ENCODE results near the gene EIF4G3. TPM values are rescaled to one million over a fixed set of nuclear protein-coding genes. Genes with fewer than 3 reads are reported as not detected.

Gene EIF4G3
- total and polyA plus RNA-seq, 10 of the 15 experiments (the other 5 are each of a cell fraction or from before 2014, with no cell fraction given) = 7.4 to 45.1 (median 29.1) TPM

- TF ChIP-seq MYC (IDR thresholded peaks at IDR 0.05; ENCODE audit: insufficient read depth, insufficient read length, insufficient replicate concordance, low read length, severe bottlenecking) (peak; percentile 51), DPF2 (IDR thresholded peaks at IDR 0.05) (peak; percentile 13), FOS (IDR thresholded peaks at IDR 0.05; ENCODE audit: borderline replicate concordance, extremely low read depth, insufficient read length) (no peak), SP1 (IDR thresholded peaks at IDR 0.05; ENCODE audit: low read depth, low read length) (no peak), IKZF2 (IDR thresholded peaks at IDR 0.05) (peak in 1 of 2 experiments; percentile 9; a peak in 2 of 4 replicates), MTA2 (IDR thresholded peaks at IDR 0.05; ENCODE audit: low read depth) (no peak), ZNF274 (IDR thresholded peaks at IDR 0.05; ENCODE audit: insufficient read depth, insufficient read length) (no peak), TCF12 (IDR thresholded peaks at IDR 0.05; ENCODE audit: low read depth, low read length) (0 out of 2 replicates have a peak, but pooled peaks have one; percentile 6), HDAC6 (IDR thresholded peaks at IDR 0.05; ENCODE audit: unreplicated experiment) (no peak), JUND (IDR thresholded peaks at IDR 0.05; ENCODE audit: low read depth, low read length) (no peak), ZNF24 (IDR thresholded peaks at IDR 0.05) (no peak), MEF2B (IDR thresholded peaks at IDR 0.05; ENCODE audit: partially characterized antibody, poor library complexity, severe bottlenecking) (peak; percentile 73), SMAD5 (IDR thresholded peaks at IDR 0.05; ENCODE audit: low read depth) (peak; percentile 65; the same call in 1 of the 2 replicates), IKZF1 (conservative IDR thresholded peaks at IDR 0.05) (0 out of 2 replicates have a peak, but pooled peaks have one; percentile 38), ZNF687 (IDR thresholded peaks at IDR 0.05) (peak; percentile 80), CBX3 (IDR thresholded peaks at IDR 0.05; ENCODE audit: borderline replicate concordance, low read depth) (no peak), MYB (IDR thresholded peaks at IDR 0.05; ENCODE audit: borderline replicate concordance, low read depth, low read length) (no peak), PML (IDR thresholded peaks at IDR 0.05; ENCODE audit: low read length) (peak; percentile 70; the same call in 1 of the 2 replicates), CEBPB (IDR thresholded peaks at IDR 0.05; ENCODE audit: borderline replicate concordance in 1 of 2, low read depth in 2 of 2, low read length in 2 of 2) (no peak), CBX5 (IDR thresholded peaks at IDR 0.05; ENCODE audit: low read depth) (no peak), BHLHE40 (IDR thresholded peaks at IDR 0.05; ENCODE audit: borderline replicate concordance in 1 of 2, low read depth in 2 of 2, low read length in 1 of 2) (peak in 1 of 2 experiments; percentile 40; a peak in 1 of 4 replicates), ELK1 (IDR thresholded peaks at IDR 0.05; ENCODE audit: low read depth, low read length) (no peak), RFX5 (IDR thresholded peaks at IDR 0.05; ENCODE audit: low read depth, low read length) (no peak), MXI1 (IDR thresholded peaks at IDR 0.05; ENCODE audit: low read depth, low read length) (peak; percentile 76), FOXK2 (IDR thresholded peaks at IDR 0.05) (no peak), CREB1 (IDR thresholded peaks at IDR 0.05; ENCODE audit: low read depth) (no peak)
Observed at GRCh38 chr1:21176586-21177555, at the start of gene EIF4G3 (continued).

Measured in GM12878 (cell line).